ENCODE data around the gene MTHFD1L. TPM values are rescaled to one million over a fixed set of nuclear protein-coding genes. Genes with fewer than 3 reads are reported as not detected.

MTHFD1L gene
- total RNA-seq, 1 donor from 2014 or later: 39.0 TPM

DNA sequence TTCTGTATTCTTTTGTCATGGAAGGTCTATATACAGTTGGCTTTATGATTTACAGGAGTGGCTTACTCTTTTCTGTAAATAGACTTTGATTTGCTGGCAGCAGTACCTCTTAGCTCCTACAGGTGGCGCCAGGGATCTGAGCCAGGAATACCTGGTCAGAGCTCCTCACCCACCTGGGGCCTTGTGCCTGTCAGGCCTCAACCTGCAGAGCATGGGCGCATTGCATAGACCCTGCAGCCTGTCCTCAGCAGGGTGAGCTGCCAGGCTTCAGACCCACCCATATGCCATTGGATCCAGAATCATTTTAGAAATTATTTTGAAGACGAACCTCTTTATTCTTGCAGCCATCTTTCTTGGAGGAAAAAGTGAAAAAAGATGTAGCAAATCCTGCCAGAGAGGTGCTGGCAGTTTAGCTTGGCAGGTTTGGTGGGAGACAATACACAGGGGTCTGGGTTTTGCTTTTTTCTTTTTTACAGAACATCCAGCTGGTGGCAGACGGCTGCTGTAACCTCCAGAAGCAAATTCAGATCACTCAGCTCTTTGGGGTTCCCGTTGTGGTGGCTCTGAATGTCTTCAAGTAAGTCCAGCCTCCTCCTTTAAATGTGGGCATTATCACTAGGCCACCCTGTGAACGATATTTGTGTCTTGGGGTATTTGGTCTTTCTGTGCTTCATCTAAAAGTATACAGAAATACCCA lies 149.1 kb downstream of the MTHFD1L start:
- DNase-seq (ENCODE audit: low read depth): peak; percentile 62

DNA sequence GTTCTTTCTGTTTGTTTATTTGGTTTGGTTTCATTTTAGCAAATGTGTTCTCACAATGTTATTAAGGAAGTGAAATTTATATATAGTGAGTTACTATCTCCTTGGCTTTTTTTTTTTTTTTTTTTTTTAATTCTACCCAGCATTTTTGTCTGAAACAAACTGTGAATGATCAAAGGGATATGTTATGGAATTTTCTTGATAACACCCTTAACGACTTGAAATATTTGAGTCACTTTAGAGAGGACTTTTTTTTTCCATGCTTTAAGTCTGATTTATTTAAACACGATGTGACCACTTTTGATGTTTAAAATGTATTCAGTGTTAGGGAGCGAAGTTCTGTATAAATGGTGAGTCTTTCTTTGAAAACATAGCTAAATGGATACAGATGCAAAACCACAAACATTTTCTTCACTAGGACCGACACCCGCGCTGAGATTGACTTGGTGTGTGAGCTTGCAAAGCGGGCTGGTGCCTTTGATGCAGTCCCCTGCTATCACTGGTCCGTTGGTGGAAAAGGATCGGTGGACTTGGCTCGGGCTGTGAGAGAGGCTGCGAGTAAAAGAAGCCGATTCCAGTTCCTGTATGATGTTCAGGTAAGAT lies 149.7 kb downstream of the MTHFD1L start:
- DNase-seq (ENCODE audit: low read depth): no peak

DNA sequence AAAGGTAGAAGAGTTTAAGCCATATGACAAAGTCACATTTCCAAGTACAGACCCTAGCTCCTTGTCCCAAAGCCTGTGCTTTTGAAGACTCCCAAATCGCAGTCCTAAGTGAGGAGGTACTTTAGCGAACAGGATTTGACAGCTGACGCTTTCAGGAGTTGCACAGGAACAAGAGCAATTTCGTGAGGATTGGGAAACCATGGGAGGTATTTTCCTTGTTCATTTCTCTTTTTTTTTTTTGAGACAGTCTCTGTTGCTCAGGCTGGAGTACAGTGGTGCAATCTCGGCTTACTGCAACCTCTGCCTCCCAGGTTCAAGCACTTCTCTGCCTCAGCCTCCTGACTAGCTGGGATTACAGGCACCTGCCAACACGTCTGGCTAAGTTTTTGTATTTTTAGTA lies 150.6 kb downstream of the MTHFD1L start:
- no peak for DNase-seq (ENCODE audit: low read depth)

DNA sequence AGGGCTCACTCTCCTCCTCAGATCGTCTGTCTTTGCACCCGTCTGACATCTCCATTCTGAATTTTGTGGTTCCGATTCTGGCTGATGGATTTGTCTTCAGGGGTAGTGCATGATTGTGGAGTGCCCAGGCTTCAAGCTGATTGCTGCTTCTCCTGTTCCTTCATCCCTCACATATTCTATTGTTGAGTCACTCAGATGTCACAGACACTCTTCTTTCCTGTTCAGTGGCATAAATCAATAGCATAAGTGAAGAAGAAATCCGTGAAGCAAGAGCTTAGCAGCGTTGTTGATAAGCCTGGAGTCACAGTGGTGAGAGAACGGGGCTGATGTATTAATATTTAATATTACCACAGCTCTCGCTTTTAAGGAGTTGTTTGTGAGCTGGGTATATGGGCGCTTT lies 152.5 kb downstream of the MTHFD1L start:
- DNase-seq (ENCODE audit: low read depth): no peak

DNA sequence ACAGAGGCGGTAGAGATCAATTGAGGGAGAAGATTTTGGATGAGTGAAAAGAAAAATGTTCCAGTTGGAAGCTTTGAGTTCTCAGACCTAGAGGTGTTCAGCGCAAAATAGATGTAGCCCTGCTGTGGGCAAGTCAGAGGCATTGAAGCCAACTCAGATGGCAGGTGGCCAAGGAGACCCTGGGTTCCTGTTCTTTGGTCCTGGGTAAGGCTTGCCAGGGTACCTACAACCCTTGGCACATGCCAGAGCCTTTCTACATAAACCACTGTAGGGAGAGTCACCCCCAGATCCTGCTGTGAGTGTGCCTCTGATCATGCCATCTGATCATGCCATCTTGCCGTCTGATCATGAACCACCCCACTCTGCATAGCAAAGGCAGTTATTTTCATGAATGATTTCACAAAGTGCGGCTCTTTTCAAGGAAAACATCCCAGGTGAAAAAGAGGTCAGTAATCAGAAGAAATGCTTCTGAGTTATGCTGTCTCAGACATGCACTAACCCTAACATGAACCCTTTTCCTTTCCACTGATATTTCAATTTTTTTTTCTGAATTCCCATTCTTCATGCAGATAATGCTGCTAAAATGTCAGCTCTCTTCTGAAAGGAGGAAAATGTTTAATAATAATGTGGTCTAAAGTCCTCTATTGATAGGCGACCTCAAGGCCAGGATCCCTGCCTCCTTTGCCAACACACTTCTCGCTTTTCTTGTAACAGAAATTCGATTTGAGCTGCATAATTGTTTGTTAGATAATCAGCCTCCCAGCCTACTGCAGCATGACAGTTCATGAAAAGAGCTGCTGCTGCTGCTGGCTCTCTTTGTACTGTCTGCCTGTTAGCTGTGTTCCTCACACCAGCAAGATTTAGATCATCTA lies 153.6 kb downstream of the MTHFD1L start:
- no peak for DNase-seq (ENCODE audit: low read depth)

DNA sequence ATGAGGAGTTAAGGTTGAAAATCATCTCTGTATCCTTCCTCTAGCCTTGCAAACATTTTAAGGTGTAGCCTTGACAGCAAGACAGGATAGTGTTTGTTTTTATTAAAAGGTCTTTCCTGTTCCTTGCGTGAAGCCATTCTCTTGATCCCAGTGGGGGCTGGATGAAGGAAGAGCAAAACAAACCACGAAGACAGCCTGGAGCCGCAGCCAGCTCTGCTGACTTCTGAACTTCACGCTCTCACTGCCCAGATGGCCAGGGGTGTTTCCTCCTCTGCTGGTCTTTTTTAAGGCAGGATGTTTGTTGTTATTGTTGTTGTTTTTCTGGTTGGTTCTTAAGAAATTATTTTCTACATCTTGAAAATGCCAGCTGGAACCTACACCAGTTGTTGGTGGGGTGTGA lies 156.4 kb downstream of the MTHFD1L start:
- DNase-seq (ENCODE audit: low read depth): peak; percentile 36

DNA sequence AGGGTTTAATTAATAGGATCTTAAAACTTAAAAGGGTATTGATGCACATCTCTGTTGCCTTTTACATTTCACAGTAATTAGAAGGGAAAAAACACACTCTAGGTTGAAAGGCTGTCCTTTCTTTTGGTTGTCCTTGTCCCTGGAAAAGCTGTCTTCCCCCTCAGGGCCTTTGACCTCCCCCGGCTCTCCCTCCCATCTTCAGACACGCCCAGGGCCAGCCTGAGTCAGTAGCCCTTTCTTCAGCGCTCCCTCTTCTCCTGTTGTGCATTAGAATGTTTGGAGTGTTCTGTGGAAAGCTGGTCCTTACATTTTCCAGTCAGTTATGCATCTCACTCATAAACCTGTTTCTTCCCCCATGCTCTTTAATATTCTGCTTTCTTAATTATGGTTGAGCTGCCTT lies 157.0 kb downstream of the MTHFD1L start:
- no peak for DNase-seq (ENCODE audit: low read depth)

DNA sequence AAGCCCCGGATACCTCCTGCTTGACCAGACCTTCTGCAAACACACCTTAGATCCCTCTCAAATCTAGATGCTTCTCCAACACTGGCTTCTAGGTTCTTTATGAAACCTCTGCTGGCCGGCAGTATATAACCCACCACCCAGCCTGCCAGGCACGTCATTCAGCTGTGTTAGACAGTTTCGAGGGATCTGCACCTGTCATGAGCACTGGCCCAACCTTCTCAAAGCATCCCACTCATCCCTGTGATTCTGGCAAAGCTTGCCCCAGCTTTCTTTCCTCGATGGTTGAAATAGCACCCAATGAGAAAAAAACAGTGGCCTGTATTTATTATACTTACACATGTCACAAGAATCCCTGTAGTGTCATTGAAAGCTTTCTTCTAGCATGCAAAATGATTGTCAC lies 157.8 kb downstream of the MTHFD1L start:
- peak; percentile 85 for DNase-seq (ENCODE audit: low read depth)

DNA sequence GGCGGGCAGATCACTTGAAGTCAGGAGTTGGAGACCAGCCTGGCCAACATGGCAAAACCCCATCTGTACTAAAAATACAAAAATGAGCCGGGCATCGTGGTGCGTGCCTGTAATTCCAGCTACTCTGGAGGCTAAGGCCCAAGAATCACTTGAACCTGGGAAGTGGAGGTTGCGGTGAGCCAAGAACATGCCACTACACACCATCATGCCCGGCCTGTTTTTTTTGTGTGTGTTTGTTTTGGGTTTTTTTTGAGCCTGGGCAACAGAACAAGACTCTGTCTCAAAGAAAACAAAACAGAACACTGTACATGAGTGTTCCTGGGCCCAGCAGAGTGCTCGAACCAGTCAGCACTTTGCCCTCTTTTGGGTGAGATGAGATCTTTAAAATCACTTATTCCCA lies 159.1 kb downstream of the MTHFD1L start:
- DNase-seq (ENCODE audit: low read depth): no peak

DNA sequence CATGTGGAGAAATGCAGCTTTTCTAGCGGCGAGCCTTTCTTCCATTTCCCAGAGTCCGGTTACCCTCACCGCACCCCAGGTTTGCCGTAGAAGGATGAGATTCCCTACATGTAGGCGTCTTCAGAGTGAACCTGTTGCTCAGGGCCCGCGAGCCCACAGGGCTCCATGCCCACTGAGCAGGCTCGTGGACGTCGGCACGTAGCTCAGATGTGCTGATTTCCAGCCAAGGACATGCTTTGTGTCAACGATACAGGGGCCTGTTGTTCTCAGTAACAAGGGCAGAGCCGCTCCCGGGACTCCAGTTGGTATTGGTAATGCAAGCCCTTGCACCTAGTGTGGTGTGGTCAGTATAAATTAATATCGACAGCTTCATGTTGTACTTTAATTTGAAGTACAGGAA lies 159.6 kb downstream of the MTHFD1L start:
- no peak for DNase-seq (ENCODE audit: low read depth)

DNA sequence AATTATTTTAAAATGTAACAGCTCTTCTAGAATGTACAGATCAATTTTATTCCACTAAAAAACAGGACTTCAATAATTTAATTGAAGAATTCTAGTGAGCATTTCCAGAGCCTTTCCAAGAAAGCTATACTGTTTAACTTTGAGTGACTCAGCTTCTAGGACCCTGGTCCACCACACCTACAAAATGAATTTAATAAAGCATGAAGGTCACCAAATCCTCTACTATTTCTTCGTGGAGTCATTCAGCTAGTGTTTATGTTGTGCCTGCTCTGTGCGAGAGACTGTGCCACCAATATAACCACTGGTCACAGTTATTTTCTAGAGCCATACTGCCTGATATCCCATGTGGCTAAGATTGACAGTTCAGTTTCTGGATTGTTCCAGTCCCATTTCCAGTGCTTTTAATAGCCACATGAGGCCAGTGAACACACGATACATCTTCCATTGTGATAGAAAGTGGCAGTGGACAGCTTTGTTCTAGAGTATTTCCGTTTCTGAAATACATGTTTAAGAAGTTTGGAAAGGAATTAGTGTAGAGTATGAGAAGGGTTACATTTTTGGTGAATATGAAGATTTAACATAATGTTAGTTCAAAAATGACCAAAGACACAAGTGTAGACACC lies 160.7 kb downstream of the MTHFD1L start:
- DNase-seq (ENCODE audit: low read depth): no peak

DNA sequence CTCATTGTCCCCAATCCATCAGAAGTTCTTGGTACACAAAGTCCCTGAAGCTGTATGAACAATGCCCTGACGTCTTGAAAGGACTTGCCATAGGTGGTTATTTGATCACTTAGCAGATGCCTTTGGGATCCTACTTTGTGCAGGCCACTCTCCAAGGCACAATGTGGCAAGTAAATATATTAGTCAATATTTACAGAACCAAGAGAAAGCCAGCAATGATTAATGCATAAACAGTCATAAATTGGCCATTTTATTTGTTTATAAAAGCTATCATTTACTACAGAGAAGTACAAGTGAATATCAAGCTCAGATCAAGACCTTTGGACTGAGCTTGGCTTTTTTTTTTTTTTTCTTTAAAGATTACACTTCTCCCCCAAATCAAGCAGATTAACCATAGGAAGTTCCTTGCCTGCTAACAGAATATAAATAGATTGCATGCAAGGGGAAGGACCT lies 161.8 kb downstream of the MTHFD1L start:
- DNase-seq (ENCODE audit: low read depth): no peak

DNA sequence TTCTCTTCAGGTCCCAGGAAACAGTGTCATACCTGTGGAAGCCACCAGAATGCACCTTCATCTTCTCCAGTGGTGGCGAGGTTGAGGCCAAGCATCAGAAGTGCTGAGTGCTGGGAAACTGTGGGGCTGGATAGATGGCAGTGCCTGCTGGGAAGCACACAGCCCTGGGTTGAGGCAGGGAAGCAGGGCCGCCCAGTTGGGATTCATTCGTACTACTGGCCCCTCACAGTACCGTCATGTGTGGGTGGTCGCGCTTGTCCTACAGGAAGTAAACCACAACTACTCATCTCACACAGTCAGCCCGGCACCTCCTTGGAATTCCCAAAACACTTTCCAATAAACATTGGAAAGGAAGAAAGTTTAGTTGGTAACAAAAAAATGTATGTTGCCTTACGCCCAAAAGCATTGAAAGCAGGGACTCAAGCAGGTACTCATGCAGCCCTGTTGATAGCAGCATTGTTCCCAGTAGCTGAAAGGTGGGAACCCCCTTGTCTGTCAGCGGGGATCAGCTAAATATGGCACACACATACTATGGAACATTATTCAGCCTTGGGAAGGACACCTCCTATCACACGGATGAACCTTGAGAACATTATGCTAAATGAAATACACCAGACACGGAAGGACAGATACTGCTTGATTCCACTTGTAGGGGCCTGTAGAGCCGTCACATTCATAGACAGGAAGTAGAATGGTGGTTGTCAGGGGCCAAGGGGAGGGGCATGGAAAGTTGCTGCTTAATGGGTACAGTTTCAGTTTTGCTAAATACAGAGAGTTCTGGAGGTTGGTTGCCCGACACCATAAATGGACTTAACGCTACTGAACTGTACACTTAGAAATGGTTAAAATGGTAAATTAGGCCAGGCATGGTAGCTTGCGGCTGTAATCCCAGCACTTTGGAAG lies 162.7 kb downstream of the MTHFD1L start:
- DNase-seq (ENCODE audit: low read depth): no peak

DNA sequence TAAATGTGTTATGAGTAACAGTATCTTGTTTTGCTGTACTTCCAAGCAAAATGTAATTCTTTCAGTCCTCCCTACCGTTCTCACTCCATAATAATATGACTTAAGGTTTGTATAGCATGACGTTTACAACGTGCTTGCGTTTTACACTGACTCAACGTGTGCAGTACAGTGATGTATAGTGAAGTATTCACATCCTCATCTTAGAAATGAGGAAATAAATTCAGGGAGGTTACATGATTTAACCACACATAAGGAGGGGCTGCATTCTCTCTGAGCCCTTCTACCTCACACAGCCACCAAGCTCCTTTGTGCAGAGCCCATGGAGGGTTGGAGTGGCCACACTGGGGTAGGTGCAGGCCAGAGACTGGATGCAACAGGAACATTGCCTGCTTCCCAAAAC lies 164.5 kb downstream of the MTHFD1L start:
- DNase-seq (ENCODE audit: low read depth): no peak

DNA sequence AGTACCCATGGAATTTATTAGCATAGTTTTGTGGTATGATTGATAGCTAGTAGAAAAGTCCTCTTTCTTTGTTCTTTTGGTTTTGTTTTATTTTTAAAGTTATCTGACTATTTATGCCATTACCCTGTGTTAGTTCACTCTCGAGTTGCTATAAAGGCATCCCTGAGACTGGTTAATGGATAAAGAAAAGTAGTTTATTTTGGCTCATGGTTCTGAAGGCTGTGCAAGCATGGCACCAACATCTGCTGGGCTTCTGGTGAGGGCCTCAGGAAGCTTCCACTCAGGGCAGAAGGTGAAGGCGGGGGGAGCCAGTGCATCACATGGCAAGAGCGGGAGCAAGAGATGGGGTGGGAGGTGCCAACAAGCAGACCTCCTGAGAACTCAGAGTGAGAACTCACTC lies 166.5 kb downstream of the MTHFD1L start:
- DNase-seq (ENCODE audit: low read depth): no peak

DNA sequence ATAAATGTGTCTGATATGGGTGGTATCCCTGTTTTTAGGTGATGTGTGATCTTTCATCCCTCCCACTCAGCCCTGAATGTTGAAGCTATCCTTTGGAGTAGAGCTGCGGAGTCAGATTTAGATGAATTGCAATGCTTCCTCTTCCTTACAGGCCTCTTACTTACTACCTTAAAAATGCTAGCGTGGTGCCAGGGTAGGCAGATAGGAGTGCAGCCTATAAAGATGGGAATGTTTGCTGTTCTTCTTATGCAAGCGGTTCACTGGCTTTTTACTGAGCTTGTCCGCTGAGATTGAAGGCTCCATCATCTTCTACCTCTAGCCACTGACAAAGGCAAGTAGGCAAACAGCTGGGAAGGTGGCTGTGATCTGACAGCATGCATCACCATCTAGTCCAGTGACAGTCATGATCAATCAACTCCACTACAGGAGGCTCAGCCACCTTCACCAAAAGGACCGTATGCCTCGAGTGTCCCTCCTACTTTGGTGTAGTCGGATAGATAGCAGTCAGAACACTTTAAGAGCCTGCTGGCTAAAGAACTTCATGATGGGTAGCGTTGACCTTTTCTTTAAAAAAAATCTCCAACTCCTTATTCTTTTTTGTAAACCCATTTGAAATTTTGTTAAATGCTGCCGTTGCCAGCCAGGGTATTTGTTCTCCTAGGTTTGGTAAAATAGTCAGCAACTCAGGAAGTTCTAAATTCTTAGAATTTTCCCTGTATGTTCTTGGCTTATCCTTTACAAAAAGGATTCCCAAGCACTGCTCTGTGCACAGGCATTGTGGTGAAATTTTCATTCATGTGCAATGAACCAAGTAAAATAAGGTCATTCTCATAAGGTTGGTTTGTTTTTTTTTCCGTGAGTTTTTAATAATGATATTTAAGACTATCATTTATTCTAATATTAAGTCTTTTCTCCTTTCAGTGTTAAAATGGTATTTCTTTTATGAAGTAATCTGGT lies 169.6 kb downstream of the MTHFD1L start:
- DNase-seq (ENCODE audit: low read depth): no peak

DNA sequence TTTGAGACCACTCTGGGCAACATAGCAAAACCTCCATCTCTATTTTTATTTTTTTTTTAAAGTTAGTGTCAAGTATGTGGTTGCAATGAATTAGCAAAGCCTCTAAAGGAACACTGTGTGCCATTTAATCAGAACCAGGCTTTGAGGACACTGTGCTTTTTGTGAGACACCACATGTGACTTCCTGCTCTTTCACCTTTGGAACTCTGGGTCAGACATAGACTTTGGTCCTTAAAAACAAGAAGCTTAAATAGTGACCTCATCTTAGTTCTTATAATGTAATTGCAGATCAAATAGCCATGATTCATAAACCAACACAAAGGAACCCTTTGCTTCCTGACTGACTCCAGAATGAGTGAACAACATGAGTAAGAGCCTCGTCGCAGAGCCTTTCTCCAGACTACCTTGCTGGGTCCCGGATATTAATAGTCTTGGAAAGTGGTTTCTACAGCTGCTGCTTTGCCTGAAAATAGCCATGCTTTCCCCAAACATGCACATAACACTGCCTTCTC lies 170.8 kb downstream of the MTHFD1L start:
- DNase-seq (ENCODE audit: low read depth): peak; percentile 91

DNA sequence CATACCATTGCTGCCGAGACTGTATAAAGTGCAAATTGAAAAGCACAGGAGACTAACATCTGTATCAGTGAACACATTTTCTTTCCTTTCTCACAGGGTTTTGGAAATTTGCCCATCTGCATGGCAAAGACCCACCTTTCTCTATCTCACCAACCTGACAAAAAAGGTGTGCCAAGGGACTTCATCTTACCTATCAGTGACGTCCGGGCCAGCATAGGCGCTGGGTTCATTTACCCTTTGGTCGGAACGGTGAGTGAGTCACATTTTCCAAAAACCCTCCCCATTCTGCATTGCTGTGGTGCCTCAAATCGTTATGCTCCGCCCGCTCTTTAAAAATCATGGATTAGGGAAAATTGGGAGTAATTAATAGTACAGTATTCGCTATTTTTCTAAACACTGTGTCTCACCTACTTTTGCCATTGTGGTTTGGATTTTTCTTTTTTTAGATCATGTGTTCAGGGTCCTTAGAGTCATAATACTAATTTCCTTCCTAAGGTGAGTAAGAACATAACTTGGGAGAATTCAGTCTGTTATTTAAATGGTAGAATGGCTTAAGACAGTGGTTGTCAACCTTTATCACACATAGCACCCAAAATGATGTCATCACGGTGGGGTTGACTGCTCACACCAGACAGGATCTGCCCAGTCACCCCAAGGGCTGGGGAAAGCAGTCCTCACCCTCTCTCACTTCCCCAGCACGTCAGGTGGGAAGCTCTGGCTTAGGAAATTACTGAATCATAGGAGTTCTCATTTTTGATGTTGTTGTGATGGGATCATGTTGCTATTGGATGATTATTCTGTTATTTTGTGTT lies 171.6 kb downstream of the MTHFD1L start:
- no peak for DNase-seq (ENCODE audit: low read depth)

All from myocyte (in vitro differentiated cells).